ENCODE data around the gene GRWD1.

The GRWD1 gene

GRCh38 chr19:48424694-48425219 lies 21.0 kb upstream of the GRWD1 start:
- peak; percentile 93 for ATAC-seq
- no peak for TF ChIP-seq ZFP30 (CRISPR knock-in tag; IDR thresholded peaks at IDR 0.05)
- TF ChIP-seq GLIS3 (CRISPR knock-in tag; IDR thresholded peaks at IDR 0.05): no peak
- no peak for TF ChIP-seq TOX (CRISPR knock-in tag; IDR thresholded peaks at IDR 0.05; ENCODE audit: borderline replicate concordance)
- TF ChIP-seq, protein P1, sequence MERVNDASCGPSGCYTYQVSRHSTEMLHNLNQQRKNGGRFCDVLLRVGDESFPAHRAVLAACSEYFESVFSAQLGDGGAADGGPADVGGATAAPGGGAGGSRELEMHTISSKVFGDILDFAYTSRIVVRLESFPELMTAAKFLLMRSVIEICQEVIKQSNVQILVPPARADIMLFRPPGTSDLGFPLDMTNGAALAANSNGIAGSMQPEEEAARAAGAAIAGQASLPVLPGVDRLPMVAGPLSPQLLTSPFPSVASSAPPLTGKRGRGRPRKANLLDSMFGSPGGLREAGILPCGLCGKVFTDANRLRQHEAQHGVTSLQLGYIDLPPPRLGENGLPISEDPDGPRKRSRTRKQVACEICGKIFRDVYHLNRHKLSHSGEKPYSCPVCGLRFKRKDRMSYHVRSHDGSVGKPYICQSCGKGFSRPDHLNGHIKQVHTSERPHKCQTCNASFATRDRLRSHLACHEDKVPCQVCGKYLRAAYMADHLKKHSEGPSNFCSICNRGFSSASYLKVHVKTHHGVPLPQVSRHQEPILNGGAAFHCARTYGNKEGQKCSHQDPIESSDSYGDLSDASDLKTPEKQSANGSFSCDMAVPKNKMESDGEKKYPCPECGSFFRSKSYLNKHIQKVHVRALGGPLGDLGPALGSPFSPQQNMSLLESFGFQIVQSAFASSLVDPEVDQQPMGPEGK (CRISPR knock-in tag; IDR thresholded peaks at IDR 0.05; ENCODE audit: borderline replicate concordance): 0 out of 2 replicates have a peak, but pooled peaks have one; percentile 56

- no peak for ATAC-seq
- TF ChIP-seq, protein P2, sequence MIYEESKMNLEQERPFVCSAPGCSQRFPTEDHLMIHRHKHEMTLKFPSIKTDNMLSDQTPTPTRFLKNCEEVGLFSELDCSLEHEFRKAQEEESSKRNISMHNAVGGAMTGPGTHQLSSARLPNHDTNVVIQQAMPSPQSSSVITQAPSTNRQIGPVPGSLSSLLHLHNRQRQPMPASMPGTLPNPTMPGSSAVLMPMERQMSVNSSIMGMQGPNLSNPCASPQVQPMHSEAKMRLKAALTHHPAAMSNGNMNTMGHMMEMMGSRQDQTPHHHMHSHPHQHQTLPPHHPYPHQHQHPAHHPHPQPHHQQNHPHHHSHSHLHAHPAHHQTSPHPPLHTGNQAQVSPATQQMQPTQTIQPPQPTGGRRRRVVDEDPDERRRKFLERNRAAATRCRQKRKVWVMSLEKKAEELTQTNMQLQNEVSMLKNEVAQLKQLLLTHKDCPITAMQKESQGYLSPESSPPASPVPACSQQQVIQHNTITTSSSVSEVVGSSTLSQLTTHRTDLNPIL (CRISPR knock-in tag; IDR thresholded peaks at IDR 0.05; ENCODE audit: low read depth): no peak
- TF ChIP-seq BACH2 (CRISPR knock-in tag; IDR thresholded peaks at IDR 0.05; ENCODE audit: borderline replicate concordance) (no peak), CSRNP3 (CRISPR knock-in tag; IDR thresholded peaks at IDR 0.05) (no peak), ZNF70 (CRISPR knock-in tag; IDR thresholded peaks at IDR 0.05) (no peak), OSR1 (CRISPR knock-in tag; IDR thresholded peaks at IDR 0.05) (no peak), ZC3H10 (CRISPR knock-in tag; IDR thresholded peaks at IDR 0.05) (no peak), CSDC2 (CRISPR knock-in tag; IDR thresholded peaks at IDR 0.05) (no peak), TCF4 (CRISPR knock-in tag; IDR thresholded peaks at IDR 0.05; ENCODE audit: borderline replicate concordance) (no peak), ZNF8 (CRISPR knock-in tag; IDR thresholded peaks at IDR 0.05) (no peak), ZFP30 (CRISPR knock-in tag; IDR thresholded peaks at IDR 0.05) (no peak), GLIS3 (CRISPR knock-in tag; IDR thresholded peaks at IDR 0.05) (no peak), ARNTL (CRISPR knock-in tag; IDR thresholded peaks at IDR 0.05; ENCODE audit: borderline replicate concordance, low read depth) (no peak), PPARA (CRISPR knock-in tag; IDR thresholded peaks at IDR 0.05; ENCODE audit: borderline replicate concordance) (no peak), RARB (CRISPR knock-in tag; IDR thresholded peaks at IDR 0.05) (no peak), ZNF565 (CRISPR knock-in tag; conservative IDR thresholded peaks at IDR 0.05; ENCODE audit: low read depth) (no peak), SNAI2 (CRISPR knock-in tag; IDR thresholded peaks at IDR 0.05) (no peak), ESRRG (CRISPR knock-in tag; IDR thresholded peaks at IDR 0.05) (no peak)
- TF ChIP-seq, protein P3, sequence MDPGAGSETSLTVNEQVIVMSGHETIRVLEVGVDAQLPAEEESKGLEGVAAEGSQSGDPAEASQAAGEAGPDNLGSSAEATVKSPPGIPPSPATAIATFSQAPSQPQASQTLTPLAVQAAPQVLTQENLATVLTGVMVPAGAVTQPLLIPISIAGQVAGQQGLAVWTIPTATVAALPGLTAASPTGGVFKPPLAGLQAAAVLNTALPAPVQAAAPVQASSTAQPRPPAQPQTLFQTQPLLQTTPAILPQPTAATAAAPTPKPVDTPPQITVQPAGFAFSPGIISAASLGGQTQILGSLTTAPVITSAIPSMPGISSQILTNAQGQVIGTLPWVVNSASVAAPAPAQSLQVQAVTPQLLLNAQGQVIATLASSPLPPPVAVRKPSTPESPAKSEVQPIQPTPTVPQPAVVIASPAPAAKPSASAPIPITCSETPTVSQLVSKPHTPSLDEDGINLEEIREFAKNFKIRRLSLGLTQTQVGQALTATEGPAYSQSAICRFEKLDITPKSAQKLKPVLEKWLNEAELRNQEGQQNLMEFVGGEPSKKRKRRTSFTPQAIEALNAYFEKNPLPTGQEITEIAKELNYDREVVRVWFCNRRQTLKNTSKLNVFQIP (CRISPR knock-in tag; IDR thresholded peaks at IDR 0.05; ENCODE audit: borderline replicate concordance, low read depth): no peak
- TF ChIP-seq, protein P1 (CRISPR knock-in tag; IDR thresholded peaks at IDR 0.05; ENCODE audit: borderline replicate concordance): no peak
Observed at GRCh38 chr19:48428670-48429069, 17.1 kb upstream of the GRWD1 start.

- ATAC-seq: no peak
- no peak for TF ChIP-seq ZC3H10 (CRISPR knock-in tag; IDR thresholded peaks at IDR 0.05)
- TF ChIP-seq, protein P2 (CRISPR knock-in tag; IDR thresholded peaks at IDR 0.05; ENCODE audit: low read depth): no peak
- no peak for TF ChIP-seq CSDC2 (CRISPR knock-in tag; IDR thresholded peaks at IDR 0.05)
- no peak for TF ChIP-seq TCF4 (CRISPR knock-in tag; IDR thresholded peaks at IDR 0.05; ENCODE audit: borderline replicate concordance)
- TF ChIP-seq, protein P3 (CRISPR knock-in tag; IDR thresholded peaks at IDR 0.05; ENCODE audit: borderline replicate concordance, low read depth): no peak
- TF ChIP-seq RARB (CRISPR knock-in tag; IDR thresholded peaks at IDR 0.05): no peak
- TF ChIP-seq GLIS3 (CRISPR knock-in tag; IDR thresholded peaks at IDR 0.05): no peak
- TF ChIP-seq TOX (CRISPR knock-in tag; IDR thresholded peaks at IDR 0.05; ENCODE audit: borderline replicate concordance): no peak
- TF ChIP-seq TSHZ2 (CRISPR knock-in tag; IDR thresholded peaks at IDR 0.05): no peak
- TF ChIP-seq BACH2 (CRISPR knock-in tag; IDR thresholded peaks at IDR 0.05; ENCODE audit: borderline replicate concordance): no peak
- no peak for TF ChIP-seq ZFP30 (CRISPR knock-in tag; IDR thresholded peaks at IDR 0.05)
- TF ChIP-seq ARNTL (CRISPR knock-in tag; IDR thresholded peaks at IDR 0.05; ENCODE audit: borderline replicate concordance, low read depth): no peak
- TF ChIP-seq ZFP3 (CRISPR knock-in tag; IDR thresholded peaks at IDR 0.05): no peak
- TF ChIP-seq ZNF8 (CRISPR knock-in tag; IDR thresholded peaks at IDR 0.05): no peak
Observed at GRCh38 chr19:48433337-48433736, 12.4 kb upstream of the GRWD1 start.

Data from SK-N-SH treated with all-trans-retinoic acid at 6 μM for 48 hours (cell line).